ENCODE measurements around the gene MAN2B2.

MAN2B2 gene

DNA sequence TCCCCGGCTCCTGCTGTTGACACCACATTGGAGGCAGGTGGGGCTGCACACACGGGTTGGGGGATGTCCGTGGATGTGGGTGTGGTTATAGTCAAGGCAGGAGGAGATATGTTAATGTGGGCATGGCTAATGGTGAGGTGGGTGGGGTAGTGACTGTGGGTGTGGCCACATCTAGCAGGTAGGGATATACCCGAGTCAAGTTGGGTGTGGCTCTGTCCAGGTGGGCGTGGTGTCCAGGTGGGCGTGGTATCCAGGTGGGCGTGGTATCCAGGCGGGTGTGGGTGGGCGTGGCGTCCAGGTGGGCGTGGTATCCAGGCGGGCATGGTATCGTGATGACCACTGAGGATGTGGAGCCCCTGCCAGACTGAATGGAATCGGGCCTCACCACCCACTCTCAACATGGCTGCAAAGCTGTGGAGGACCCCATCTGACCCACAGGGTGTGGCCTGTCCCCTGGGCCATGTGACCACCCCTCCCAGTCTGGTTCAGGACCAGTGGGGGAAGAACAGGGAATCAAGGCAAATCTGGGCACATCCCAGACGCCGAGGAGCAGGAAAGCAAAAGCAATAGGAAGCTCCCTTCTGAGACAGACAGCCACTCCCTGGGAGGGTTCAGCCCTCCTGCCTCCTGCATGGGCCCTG is 21.0 kb downstream of the MAN2B2 start:
- no peak for DNase-seq

DNA sequence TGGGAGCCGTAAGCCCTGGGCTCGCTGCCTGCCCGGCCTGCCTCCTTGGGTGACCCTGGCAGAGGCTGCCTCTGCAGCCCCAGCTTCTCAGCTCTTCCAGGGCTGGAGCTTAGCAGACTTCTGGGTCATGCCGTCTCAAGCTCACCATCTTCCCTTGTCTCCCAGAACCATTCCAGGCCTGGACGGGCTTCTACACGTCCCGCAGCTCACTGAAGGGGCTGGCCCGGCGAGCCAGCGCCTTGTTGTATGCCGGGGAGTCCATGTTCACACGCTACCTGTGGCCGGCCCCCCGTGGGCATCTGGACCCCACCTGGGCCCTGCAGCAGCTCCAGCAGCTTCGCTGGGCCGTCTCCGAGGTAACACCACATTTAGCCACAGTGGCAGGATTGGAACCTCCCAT is 22.0 kb downstream of the MAN2B2 start:
- no peak for DNase-seq

DNA sequence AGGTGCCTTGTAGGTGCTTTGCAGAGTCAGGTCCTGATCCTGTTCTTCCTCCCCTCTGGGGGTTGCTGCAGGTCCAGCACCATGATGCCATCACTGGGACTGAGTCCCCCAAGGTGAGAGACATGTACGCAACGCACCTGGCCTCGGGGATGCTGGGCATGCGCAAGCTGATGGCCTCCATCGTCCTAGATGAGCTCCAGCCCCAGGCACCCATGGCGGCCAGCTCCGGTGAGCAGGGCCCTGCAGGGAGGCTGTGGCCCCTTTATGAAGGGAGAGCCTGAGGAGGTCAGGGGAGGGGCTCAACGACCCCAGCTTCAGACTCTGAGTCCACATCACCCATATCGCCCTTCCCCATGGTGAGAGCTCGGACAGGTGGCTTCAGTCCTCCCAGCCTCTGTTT is 23.1 kb downstream of the MAN2B2 start:
- DNase-seq: no peak

DNA sequence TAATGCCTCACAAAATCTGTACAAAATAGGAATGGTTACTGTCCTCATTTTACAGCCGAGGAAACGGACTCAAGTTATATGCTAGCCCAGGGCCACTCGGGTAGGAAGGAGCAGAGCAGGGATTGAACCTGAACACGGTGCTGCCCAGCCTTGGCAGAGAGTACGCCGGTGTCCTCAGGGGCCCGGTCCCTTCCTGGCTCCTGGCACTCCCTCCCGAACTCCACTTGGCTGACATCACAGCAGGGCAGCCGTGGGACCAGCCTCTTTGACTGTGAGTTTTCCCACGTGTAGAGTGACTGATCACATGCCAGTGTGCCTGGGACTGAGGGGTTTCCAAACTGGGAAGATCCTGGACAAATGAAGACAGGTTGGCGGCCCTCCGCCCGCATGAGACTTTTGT is 23.7 kb downstream of the MAN2B2 start:
- no peak for DNase-seq

DNA sequence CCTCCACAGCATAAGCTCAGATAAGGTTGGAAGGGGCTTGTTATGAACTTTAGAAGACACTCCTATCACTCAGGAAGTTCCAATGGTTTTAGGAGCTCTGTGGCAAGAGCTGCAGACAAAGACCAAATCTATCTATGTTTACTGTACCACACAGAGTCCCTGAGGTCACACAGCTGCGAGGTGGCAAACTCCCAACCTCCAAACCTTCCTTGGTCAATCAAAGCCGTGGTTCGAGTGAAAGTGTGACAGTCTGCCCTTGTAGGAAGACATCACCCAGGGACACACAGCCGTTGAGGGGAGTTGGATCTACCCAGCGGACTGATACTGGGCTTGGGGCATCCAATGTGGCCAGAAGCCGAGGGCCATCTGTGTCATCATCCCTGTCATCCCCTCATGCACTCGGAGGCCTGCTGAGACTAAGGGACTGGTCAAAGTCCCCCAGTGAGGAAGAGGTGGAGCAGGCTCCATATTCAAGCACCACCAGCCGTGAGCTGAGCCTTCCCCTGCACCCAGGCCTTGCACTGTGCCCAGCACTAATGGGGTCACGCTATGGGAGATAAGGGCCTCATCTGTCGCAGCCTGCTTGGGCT is 26.8 kb downstream of the MAN2B2 start:
- no peak for DNase-seq

DNA sequence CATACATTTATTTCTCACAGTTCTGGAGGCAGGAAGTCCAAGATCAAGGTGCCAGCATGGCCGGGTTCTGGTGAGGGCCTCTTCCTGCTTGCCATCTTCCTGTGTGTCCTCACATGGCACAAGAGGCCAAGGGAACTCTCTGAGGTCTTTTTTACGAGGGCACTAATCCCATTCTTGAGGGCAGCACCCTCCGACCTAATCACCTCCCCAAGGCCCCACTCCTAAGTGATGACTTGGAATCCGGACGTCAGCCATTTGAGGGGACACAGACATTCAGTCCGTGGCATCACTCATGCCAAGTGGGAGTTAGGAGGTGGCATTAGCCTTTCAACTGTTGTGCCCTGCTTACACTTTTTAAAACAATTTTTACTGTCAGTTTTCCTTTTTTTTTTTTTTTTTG is 27.3 kb downstream of the MAN2B2 start:
- DNase-seq: no peak

DNA sequence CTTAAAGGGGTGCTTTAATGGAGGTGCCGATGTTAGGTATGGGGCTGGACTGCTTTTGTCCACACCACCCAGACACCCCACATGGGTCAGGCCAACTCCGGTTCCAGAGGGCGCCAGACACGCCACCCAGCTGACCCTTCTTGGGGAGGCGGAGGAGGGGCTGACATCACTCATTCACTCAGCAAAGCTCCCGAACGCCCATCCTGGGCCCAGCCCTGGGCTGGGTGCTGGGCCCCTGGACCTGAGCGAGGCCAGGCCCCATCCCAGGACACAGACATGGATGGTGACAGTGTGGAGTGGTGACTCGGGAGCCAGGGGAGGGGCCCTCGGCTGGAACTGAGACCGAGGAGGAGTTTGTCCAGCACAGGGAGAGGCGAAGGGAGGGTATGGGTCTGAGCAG is 28.1 kb downstream of the MAN2B2 start:
- no peak for DNase-seq

DNA sequence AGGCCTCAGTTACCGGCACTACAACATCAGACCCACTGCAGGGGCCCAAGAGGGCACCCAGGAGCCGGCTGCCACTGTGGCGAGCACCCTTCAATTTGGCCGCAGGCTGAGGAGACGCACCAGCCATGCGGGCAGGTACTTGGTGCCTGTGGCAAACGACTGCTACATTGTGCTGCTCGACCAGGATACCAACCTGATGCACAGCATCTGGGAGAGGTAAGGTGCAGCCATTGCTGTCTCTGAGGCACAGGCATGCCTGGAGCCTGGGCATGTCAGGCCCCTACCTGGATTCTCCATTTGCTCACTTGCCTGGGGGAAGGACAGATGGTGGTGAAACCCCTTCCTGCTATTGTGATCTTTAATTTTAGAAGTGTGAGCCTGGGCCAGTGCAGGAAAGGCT is 30.1 kb downstream of the MAN2B2 start:
- no peak for DNase-seq

DNA sequence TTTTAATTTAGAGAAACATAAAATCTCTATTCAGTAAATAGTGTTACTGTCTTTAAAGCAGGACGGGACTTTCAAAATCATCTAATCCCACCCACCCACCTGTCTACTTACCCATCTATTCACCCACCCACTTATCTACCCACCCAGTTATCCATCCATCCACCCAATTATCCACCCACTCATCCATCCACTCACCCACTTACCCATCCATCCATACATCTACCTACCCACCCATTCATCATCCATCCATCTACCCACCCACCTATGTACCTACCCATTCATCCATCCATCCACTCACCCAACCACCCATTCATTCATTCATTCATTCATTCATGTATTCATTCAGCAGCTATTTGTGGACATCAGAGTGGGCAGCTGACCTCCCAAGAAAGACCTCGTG is 30.6 kb downstream of the MAN2B2 start:
- DNase-seq: no peak

DNA sequence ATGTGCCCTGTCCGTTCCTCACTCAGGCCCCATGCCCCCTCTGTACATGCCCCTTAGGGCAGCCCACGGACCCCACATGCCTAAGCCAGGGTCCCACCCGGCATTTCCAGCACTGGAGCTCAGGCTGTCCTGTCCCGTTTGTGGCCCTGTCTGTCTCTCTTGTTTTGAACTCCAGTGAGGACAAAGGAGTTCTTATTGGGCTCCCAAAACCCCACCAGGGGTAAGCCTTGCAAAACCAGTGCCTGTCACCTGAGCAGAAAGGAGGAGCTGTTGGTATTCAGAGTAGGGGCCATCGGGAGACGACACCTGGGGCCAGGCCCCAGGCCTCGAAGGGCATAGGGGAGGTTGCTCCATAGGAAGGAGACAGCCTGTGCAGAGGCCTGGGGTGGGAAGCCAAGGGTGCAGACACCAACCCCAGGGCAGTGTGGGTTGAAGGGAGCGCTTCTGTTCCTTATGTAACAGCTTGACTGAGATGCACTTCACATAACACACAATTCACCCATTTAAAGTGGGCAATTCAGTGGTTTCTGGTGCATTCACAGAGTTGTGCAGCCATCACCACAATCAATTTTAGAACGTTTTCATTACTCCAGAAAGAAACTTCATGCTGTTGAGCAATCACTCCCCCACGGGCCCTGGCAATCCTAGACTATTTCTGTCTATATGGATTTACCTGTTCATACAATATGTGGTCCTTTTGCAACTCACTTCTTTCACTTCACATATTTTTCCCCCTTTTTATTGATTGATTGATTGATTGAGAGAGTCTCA is 31.7 kb downstream of the MAN2B2 start:
- DNase-seq: no peak

DNA sequence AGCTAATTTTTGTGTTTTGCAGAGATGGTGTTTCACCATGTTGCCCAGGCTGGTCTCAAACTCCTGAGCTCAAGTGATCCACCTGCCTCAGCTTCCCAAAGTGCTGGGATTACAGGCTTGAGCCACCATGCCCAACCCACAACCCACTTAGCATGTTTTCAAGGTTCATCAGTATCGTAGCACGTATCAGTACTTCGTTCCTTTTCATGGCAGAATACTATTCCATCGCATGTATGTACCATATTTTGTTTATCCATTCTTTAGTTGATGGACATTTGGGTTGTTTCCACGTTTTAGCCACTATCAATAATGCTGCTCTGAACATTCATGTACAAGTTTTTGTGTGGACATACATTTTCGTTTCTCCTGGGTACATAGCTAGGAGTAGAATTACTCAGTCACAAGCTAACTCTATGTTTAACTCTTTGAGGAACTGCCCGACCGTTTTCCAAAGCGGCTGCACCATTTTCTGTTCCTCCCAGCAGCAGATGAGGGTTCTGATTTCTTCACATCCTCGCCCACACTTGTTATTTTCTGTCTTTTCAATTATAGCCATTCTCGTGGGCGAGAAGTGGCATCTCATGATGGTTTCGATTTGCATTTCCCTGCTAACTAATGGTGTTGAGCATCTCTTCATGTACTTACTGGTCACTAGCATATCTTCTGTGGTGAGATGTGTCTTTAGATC is 32.5 kb downstream of the MAN2B2 start:
- DNase-seq: peak; percentile 18 to 34 (median 20)

DNA sequence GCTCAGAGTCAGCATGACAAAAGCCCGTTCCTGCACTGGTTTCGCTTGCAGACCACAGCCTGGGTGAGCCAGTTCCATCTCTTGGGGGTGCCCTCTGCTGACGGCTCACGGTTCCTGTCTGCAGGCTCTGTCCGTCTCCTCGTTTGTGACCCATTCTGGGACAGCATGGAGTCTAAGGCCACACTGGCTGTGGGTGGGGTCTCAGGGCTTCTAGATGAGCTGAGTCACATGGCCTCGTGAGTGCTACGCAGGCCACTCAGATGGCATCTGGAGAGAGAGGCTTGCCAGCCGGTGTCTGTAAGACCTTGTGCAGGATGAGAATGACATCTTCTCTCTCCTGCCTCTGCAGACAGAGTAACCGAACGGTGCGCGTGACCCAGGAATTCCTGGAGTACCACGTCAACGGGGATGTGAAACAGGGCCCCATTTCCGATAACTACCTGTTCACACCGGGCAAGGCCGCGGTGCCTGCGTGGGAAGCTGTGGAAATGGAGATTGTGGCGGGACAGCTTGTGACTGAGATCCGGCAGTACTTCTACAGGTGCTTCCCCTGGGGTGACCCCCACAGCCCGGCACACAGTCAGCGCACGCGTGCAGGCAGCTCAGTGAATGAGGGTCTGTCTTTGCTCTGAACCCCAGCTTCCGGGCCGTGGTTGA is 33.9 kb downstream of the MAN2B2 start:
- no peak for DNase-seq

DNA sequence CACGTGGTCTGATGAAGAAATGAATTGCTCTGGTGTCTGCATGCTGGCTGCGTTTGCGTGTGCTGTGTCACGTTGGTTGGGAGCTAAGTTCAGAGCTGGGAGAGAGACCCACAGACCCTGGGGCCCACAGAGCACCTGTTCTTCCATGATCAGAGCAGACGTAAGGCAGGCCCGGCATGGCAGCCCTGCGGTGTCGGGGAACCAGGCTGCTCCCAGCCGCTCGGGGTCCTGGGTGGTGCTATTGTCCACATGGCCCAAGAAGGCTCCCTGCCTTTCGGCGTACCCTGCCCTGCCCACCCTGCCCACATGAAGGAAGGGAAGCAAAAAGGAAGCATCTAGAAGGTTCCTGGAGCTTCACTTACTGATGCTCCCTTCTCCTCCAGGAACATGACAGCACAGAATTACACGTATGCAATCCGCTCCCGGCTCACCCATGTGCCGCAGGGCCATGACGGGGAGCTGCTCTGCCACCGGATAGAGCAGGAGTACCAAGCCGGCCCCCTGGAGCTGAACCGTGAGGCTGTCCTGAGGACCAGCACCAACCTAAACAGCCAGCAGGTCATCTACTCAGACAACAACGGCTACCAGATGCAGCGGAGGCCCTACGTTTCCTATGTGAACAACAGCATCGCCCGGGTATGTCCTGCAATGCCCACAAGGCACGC is 34.6 kb downstream of the MAN2B2 start:
- no peak for DNase-seq

DNA sequence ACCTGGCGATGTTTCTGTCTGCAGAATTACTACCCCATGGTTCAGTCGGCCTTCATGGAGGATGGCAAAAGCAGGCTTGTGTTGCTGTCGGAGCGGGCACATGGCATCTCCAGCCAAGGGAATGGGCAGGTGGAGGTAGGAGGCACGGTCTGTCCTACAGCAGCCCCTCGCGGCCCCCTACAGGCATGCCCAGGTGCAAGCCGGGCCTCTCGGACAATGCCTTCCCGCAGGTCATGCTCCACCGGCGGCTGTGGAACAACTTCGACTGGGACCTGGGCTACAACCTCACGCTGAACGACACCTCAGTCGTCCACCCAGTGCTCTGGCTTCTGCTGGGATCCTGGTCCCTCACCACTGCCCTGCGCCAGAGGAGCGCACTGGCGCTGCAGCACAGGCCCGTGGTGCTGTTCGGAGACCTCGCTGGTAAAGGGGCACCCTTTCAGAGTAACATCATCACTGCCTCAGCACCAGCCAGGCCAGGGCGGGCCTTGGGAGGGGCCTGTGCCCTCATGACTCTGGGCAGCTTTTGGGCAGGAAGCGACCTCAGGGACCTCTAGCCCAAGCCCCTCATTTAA is 36.0 kb downstream of the MAN2B2 start:
- DNase-seq: no peak

DNA sequence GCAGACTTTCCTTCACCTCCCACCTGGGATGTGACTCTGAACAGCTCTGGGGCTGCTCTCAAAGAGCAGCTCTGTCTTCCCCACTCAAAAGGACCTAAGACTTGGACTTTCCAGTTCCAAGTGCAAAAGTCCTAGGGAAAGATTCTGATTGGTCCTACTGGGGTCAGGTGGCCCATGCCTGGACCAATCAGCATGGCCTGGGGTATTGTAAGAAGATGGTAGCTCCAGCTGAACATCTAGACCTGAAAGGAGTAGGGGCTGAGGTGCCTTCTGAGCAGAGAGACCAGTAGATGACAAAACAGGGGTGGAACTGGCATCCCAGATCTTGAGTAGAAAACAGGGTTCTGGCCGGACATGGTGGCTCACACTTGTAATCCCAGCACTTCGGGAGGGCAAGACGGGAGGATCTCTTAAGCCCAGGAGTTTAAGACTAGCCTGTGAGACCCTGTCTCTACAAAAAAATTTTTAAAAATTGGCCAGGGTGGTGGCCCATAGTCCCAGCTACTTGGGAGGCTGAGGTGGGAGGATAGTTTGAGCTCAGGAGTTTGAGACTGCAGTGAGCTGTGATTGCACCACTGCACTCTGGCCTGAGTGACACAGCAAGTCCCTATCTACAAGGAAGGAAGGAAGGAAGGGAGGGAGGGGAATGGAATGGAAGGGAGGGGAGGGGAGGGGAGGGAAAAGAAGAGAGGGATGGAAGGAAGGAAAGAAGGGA is 38.1 kb downstream of the MAN2B2 start:
- no peak for DNase-seq

DNA sequence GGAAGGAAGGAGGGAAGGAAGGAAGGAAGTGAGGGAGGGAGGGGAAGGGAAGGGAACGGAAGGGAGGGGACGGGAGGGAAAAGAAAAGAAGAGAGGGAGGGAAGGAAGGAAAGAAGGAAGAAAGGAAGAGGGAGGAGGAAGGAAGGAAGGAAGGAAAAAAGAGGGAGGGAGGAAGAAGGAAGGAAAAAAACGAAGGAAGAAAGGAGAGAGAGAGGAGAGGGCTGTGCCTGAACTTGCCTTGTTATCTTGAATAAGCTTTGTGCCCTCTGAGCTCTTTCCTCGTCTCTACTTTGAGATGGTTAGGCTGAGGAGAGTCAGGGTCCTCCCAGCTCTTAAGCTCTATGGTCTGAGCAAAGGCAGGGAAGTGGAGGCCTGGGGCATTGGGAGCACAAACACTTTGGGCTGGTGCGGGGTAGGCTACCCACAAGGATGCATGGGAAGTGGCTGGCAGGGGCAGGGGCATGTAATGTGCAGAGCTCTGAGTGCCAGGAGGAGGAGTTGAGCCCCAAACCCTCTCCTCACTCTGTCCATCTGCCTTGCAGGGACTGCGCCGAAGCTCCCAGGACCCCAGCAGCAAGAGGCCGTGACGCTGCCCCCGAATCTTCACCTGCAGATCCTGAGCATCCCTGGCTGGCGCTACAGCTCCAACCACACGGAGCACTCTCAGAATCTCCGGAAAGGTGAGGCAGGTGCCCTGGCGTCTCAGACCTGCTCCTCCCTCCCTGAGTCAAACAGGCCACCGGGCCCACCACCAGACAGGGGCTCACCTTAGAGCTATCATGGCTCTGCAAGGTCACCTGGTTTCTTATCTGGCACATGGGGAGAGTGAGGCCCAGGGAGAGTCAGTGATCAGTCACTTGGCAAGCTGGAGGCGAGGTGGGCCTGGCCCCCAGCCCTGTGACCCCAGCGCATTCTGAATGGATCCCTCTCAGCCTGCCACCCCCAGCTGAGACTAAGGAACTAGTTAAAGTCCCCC is 39.0 kb downstream of the MAN2B2 start:
- DNase-seq: no peak

DNA sequence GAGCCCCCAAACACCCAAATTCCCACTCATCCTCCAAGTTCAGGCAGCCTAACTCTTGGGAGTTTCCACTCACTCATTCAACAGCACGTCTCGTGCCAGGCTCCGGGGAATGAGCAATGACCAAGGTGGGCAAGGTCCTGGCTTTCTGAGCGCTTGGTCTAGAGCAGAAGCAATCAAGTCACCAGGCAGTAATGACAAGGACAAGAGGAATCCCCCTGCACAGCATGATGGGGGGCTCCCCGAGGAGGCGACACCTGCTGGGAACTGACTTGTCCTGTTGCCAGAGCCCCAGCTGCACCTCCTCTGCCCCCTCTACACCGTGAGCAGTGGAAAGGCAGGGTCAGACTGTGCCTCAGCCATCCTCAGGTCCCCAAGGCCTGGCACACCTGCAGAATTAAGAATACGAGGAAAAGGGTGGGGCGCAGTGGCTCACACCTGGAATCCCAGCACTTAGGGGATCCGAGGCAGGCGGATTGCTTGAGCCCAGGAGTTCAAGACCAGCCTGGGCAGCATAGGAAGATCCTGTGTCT is 39.8 kb downstream of the MAN2B2 start:
- DNase-seq: no peak

DNA sequence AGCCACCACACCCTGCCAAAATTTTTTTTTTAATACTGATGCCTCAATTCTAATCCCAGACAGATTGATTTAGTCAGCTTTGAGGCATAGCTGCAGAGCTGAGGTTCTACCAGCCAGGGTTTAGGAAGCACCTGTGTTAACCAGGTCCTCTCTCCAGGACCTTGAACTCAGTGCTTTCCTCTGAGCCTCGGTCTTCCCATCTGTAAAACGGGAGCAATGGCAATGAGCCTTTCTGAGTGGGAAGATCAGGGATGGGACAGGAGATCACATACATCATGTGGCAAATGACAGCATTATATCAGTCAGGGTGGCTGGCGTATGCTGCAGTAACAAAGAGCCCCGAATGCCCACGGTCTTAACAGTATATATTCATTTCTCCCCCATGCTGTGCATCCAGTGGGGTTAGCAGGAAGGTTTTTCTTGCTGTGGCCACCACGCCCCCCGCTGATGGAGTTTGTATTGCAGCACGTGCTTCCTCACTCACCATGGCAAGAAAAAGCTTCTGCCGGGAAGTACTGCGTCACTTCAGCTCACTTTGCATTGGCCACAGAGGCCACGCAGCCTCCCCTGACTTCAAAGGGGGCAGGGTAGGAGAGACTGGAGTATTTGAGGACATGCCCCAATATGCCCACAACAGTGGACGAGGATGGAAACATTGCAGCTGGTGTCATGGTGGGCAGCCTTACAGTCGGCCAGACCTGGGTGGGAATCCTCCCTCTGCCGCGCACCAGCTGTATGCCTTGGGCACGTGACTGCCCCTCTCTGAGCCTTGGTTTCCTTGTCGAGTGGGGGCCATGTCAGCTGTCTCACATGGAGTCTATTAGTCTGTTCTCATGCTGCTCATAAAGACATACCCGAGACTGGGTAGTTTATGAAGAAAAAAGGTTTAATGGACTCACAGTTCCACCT is 41.4 kb downstream of the MAN2B2 start:
- DNase-seq: no peak

DNA sequence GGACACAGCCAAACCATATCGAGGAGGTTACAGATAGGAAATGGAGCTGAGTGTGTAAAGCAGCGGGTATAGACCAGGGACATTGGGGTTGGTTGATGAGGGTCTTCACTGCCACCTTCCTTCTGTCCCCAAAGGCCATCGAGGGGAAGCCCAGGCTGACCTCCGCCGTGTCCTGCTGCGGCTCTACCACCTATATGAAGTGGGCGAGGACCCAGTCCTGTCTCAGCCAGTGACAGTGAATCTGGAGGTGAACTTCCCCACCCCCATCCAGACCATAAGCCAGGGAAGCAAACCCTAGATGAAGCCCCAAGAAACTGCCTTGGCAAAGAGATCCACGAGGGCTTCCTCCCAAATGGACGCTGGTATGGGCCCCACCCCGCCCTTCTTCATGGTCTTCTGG is 42.3 kb downstream of the MAN2B2 start:
- DNase-seq: no peak

Measured in suppressor macrophage treated with lipopolysaccharide for 1 hour (primary cell).